DMS114 treated with DMSO at 0.1 percent for 48 hours (cell line): ENCODE measurements around the gene SLC5A2.
A peak's percentile ranks its signal among the peaks of the same experiment; 100 is the strongest.
"Not testable (repeated sequence)": the region's sequence is repeated elsewhere in the genome, so short reads cannot be mapped to it uniquely, and the experiment has no call there.

Experiments
- DNase-seq: peaks from one replicate; lab custom pipeline; 2025; ENCODE audit not compliant: unreplicated experiment; lab: John Stamatoyannopoulos, UW

Gene SLC5A2

DNA sequence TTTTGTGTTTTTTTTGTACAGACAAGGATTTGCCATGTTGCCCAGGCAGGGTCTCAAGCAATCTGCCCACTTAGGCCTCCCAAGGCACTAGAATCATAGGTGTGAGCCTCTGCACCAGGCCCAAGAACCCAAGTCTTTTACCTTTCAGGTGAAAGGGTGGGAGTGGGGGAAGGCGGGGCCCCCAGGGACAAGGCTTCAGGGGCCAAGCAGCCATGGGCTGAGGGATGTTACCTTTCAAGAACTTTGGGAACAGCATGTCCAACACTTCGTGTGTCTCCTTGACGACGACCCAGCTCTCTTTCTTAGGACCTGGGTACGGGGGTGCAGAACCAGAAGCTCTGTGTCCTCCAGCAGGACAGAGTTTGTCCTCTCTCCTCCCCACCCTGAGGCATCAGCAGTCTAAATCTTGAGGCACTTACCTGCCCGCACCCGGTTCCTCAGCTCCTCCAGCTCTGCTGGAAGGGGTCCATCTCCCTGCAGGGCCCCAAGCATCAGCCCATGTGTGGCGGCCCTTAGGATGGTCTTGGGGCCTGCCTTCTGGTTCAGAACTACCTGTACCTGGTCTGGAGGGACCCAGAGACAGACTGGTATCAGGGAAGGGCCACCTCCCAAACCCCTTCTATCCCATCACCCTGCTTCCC is 9.0 kb downstream of the SLC5A2 start:
- DNase-seq: no peak

DNA sequence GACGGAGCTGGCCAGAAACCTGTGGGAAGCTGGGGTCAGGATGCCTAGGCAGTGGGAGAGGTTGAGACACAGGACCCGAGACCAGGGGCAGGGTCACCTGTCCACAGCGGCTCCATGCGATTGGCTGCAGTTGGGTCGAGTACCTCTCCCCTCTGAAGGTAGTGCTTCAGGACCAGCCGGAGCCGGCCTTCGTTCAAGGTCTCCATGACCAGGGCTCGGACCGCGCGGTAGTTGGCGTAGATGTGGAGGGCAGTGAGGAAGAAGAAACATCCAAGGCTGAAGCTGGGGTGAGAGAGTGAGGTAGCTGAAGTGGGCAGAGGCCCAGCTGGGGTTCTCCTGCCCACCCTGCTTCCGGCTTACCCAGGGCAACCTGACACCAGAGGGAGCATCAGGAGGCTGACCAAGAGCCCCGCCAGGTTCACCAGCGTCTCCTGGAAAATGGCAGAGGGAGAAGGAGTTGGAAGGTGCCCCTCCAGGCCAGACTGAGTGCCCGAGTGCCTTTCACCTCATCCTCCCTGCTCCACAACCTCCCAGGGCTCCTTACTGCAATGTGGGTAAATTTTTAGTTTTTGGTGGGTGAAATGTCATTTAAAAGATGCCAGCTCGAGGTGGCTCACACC is 10.7 kb downstream of the SLC5A2 start:
- DNase-seq: no peak

DNA sequence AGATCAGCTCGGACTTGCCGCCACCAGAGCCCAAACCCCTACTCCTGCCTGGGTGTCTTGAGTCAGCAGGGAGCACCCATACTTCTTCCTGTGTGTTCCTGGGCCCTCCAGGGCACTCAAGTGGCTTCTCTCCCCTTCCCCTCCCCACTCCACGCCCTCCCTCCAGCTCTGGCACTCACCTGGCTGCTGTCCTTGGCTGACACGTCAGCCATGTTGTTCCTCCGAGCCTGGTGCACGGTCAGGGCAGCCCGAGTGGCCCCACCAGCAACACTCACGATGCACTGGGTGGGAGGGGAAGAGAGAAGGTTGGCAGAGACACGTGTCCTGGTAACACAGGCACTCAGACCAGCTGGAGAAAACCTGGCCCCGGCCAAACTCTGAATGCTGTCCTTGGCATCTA is 13.7 kb downstream of the SLC5A2 start:
- no peak for DNase-seq

DNA sequence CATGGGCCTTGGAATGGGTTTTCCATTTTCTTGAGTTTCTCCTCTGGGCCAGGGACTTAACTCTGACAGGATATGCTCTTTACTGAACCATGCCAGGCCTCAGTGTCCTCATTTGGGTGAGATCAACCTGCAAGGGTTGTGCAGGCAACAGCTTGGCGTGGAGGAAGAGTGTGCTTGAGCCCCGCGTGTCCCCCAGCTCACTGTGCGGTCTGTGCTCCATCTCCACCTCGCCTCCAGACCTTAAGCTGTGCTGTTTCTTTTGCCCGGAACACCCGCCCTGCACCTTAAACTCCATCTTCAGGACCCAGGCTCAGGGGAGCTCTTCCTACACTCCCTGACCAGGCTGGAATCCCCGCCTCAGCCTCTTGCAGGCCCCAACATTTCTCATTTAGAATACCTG is 15.6 kb downstream of the SLC5A2 start:
- no peak for DNase-seq

DNA sequence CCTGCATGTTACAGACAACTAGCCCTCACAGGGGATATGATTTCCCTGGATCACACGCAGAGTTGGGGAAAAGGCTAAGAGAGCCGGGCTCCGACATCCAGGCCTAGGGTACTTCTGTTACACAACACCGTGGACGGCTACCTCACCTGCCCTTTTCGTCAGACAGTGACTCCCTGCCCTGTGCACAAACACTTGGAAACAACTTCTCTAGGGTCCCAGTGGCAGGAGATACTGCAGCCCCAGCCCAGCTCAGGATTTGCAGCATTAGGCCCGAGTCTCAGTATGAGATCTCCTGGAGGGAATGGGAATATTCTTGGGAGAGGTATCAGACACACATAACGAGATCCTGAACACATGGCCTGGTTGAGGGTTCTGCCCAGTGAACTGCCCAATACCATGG is 17.0 kb downstream of the SLC5A2 start:
- no peak for DNase-seq

DNA sequence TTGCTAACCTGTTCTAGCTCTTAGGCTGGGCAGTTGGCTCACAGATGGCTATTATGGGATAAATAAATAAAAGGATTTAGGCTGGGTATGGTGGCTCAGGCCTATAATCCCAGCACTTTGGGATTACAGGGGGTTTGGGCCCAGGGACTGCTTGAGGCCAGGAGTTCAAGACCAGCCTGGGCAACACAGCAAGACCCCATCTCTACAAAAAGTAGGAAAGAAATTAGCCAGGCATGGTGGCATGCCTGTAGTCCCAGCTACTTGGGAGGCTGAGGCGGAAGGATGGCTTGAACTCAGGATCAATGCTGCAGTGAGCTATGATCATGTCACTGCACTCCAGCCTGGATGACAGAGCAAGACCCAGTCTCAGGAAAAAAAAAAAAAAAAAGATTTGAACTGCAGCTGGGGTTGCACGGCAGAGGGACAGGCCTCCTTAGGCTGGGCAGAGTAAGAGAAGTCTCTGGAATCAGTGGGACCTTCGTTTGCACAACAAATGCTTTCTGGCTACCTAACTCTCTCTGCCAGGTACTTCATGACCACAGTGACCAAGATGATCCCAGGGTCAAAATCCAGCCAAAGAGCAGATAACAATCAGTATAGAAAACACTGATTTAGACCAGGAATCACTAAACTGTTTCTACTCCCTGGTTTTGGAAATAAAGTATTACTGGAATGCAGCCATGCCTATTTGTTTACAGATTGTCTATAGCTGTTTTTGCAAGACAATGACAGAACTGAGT is 18.5 kb downstream of the SLC5A2 start:
- DNase-seq: no peak

DNA sequence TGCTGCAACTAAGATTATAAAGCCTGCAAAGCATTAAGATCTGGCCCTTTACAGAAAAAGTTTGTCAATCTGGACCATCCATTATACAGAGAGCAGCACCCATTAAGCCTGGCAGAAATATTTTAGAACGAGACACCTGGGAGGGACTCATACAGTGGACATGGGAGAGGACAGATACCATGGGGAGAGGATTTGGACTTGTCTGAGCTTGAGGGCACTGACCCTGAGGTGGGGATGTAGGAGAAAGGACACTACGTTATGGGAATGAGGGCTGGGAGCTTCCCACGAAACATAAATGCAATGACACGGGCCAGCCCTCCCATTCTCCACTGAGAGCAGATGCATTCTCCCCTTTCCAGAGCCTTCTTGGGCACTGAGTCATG is 19.0 kb downstream of the SLC5A2 start:
- DNase-seq: no peak

DNA sequence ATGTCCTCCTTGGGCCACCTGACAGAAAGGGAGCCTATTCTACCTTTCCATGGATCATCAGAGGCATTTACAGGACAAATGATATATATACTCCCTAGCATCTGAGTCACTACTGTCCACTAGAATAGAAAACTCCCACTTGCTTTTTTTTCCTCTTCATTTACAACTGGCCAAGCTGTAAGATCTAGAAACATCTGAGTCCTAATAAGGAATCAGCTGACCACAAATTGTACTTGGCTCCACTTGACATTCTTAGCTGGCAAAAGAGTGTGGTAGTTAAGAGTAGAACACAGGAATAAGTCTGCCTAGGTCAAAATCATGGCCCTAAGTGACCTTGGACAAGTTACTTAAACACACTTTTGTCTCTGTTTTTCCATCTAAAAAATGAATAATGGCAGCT is 20.1 kb downstream of the SLC5A2 start:
- no peak for DNase-seq

DNA sequence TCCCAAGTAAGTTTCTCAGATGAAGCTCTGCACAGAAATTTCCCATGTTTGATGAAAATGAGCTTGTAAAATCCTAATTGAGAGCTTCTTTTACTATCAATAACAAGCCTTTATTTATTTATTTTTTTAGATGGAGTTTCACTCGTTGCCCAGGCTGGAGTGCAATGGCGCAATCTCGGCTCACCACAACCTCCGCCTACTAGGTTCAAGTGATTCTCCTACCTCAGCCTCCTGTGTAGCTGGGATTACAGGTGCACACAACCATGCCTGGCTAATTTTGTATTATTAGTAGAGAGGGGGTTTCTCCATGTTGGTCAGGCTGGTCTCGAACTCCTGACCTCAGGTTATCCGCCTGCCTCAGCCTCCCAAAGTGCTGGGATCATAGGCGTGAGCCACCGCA is 20.6 kb downstream of the SLC5A2 start:
- not testable (repeated sequence) for DNase-seq

DNA sequence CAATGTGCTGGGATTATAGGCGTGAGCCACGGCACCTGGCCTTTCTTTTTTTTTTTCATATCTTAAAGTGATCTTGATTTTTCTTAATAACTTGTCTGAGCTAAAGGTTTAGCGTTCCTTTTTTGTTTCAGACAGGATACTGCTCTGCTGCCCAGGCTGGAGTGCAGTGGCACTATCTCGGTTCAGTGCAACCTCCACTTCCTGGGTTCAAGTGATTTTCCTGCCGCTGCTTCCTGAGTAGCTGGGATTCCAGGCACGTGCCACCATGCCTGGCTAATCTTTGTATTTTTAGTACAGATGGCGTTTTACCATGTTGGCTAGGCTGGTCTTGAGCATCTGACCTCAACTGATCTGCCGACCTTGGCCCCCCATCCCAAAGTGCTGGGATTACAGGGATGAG is 21.2 kb downstream of the SLC5A2 start:
- DNase-seq: no peak

DNA sequence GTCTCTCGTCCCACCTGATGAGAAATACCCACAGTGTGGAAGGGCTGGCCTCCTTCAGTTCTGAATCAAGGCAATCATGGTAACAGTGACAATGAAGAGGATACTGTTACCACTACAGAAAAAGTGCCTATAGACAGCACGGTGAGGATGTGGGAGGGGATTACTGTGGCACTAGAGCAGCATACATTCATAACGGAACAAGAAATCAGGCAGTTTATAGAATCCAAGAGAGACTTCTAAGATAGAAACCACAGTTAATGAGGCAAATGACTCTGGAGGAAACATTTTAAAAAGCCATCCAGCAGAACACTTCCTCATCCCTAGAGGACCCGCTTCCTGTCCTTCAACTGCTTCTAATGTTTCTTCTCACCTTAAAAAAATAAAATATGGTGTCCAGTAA is 22.6 kb downstream of the SLC5A2 start:
- DNase-seq: no peak

DNA sequence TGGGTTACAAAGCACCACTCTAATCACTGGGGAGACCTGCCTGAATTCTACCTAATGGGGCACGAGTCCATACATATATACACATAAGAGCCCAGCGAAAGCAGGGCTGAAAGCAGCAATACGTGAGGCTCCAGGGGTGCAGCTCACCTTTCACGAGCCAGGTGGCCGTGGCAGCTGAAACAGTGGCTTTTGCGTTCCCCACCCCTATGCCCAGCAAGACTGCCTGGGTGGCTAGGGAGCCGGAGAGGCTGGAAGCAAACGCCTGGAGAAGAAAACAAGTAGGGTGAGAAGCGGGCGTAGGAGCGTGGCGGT is 24.6 kb downstream of the SLC5A2 start:
- DNase-seq: no peak

DNA sequence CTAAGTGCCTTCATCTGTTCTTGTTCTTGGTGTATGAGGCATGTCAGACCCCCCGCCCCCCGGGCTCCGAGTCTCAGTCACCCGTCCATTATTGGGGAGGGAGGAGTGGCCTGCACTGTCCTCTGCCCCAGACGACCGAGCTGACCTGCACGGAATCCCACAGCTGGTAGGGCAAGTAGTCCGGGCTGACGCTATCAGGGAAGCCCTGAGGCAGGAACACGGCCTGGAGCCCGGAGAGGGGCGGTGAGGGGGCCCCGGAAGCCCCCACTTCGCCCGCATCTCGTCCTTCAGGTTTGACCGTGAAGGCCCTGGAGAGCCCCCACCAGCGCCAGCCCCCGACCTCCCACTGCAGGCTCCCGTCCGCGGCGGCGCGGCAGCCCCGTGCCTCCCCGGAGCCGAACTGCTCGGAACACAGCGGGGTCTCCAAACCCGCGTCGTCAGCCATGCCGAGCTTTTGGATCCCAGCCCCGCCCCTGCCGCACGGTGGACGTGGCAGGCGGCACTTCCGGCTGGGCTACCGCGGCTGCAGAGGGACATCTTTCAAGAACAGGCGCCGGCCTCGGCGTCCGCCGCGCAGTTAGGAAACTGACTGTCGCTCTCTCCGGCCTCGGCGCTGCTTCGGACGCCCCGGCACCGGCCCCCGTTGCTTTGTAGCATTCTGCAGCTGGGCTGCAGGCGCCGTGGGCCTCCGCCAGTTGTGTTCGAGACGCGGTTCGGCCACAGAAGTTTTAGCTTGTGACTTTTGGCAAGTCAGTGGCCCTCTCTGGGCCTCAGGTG is 25.2 kb downstream of the SLC5A2 start, which contains the start of gene RUSF1:
Gene RUSF1 (minus strand): TSS at position 463 of the 777 bp plus-strand sequence. CDS start 18 bp downstream, at position 445.
- peak; percentile 63 for DNase-seq

DNA sequence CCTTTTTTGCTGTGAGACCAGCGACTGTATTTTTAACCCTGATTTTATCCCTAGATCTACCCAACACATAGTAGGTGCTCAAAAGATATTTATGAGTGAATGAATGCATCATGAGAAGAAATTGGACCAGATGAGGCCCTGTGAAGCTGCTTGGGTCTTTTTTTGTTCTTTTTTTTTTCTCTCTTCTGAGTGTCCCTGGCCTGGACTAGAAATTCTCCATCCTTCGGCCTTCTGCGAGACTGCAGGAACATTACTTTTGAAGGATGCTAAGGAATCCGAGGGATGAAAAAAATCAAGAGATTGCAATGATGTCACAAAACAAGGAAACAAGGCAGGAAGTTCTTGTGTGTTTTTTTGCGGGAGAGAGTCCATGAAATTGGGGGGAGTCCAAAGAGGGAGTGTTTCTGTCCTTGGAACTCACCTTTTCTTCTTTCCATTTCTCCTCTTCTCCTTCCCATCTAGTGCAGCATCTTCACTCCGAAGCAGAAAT is 25.8 kb downstream of the SLC5A2 start:
- DNase-seq: peak; percentile 11

DNA sequence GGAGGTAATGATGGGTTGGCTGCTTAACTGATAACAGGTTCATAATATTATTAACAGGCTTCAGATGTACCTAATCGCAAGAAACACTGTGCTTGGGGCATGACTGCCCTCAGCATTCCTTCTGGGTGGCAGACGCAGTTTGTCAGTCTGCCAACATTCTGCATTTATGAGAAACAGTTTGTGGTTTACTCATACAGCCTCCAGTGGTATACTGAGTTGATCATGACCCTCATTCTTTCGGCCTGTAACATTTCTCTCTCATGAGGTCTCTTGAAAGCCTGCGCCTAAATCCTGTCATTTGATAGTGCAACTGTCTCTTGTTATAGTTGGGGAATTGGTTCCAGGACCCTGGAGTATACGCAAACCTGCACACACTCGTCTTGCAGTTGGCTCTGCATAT is 30.2 kb downstream of the SLC5A2 start:
- no peak for DNase-seq

DNA sequence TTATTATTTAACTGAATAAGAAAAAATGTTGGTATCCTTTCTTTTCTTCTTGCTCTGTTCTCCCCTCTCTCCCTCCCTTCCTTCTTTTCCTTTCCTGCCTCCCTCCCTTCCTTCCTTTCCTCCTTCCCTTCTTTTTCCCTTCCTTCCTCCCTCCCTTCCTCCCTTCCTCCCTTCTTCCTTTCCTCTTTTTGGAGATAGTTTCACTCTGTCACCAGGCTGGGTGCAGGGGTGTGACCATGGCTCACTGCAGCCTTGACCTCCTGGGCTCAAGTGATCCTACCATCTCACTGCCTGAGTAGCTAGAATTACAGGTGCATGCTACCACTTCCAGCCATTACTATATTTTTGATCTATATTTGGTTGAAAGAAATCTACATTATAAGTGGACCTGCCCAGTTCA is 31.0 kb downstream of the SLC5A2 start:
- no peak for DNase-seq

DNA sequence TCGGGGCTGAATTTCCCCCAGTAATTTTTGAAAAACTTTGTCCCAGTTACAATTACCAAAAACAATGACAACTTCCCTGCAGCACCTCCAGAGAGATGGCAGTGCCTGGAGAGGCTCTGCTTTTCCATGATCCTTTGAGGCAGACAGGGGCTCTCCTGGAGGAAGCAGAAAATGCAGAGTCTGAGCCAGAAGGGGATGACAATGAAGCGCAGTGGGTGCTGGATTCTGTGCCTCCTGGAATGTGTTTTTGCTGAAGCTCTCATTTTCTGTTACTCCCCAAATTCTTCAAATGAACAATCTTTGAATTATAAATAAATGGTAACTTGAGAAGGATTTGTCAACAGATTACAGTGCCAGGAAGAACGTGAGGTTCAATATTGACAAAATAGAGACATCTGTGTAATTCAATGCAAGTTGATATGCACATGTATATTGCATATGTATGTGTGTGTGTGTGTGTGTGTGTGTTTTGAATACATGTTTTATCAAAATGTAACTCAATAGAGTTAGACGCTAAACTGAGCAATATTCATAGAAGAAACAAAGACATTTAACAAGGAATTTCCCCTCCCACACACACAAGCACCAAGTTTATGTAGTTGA is 35.0 kb downstream of the SLC5A2 start:
- DNase-seq: no peak

DNA sequence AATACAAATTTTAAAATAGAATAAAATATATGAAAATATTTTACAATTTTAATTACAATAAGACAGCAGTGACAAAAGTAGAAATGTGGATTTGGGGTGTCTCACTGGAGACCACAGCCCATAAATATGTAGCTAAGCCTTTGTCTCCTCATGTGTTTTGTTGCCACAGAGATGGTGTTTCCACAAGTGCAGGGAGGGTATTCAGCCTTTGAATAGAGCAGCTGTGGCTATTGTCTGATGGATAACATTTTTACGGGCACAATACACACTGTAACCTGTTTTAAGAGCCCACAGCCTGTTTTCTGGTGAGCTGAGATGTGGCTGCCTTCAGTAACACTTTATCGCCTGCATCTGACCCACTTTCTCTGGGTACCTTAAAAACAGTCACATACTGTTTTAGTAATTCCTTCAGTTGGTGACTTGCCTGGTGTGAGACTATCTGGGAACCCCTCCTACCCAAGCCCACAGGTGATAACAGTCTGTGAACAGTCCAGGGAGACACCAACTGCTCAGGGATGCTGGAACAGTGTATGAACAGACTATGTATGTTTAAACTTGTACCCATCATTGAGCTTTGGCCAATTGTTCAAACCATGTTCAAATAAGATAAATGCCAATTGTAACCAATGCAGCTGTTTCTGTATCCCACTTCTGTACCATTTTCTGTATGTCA is 37.0 kb downstream of the SLC5A2 start:
- no peak for DNase-seq

DNA sequence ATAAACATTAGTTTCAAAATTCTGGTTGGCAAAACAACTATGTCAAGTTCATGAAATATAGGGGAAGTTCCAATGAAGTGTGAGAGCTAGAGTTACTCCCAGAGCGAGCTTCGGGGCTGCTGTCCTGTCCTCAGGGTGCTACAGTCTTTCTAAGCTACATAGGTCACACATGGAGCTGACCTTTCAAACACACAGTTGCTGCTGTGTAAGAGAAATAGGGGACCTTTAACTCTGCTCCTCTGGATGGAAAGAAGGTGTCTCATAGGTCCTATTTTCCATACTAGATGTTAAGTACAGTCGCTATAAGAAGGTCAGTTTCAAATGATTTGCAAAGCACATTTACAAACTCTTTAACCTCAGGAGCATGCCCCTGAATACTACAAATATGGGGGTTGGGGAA is 38.4 kb downstream of the SLC5A2 start:
- DNase-seq: no peak

DNA sequence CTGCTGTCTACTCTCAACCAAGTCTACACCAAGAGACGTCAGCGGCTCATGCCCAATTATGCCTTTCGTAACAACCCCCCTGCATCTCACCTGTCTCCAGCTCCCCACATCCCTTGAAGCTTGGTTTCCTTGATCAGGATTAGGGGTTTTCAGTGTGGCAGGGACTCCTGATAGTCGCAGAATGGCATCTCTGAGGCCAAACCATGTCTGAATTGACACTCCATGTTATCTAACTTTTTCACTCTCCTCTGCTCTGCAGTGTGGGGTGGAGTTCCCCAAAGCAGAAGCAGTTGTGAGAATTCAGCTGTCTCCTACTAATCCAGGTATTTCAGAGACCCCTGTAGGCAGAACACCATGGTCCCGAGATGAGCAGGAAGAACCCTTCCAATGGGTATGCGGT is 39.1 kb downstream of the SLC5A2 start:
- DNase-seq: no peak

DNA sequence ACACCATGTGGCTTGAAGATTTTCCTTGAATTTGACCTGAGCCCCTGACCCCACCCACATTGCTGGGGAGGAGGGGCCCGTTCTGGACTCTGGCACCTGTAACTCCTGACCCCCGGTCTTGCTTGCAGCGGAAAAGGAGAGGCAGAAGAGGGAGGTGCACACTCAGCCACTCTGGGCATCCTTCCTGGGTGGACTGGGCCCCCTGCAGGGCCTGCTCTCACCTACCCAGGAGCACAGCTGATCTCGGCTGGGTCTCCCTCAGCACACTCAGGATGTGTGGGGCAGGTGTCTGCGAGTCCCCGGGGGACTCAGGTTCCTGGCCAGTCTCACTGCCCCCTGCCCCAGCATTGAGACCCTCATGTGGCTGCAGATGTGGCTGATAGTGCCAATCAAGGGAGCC is 40.8 kb downstream of the SLC5A2 start:
- DNase-seq: not testable (repeated sequence)
